ENCODE data around the gene NDST1.

DNA sequence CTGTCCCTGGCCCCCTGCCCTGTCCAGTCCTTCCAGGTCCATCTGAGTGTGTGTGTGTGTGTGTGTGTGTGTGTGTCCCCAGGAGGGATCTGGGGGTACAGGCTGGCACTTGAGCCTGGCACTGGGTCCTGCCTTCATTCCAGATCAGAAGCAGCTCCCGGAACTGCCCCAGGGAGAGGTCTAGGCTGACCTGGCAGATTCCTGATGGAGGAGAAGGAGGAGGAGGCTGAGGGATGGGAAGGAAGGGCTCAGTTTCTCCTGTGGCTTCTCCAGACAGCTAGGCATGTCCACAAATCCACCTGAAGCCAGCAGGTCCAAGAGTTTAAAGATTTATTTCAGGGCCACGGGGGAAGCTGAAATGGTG lies 328 bp downstream of the NDST1 start:
- TF ChIP-seq TOX (CRISPR knock-in tag; IDR thresholded peaks at IDR 0.05; ENCODE audit: borderline replicate concordance) (no peak), ARNTL (CRISPR knock-in tag; IDR thresholded peaks at IDR 0.05; ENCODE audit: borderline replicate concordance, low read depth) (no peak), ZNF565 (CRISPR knock-in tag; conservative IDR thresholded peaks at IDR 0.05; ENCODE audit: low read depth) (no peak), ZFP3 (CRISPR knock-in tag; IDR thresholded peaks at IDR 0.05) (no peak), ESRRG (CRISPR knock-in tag; IDR thresholded peaks at IDR 0.05) (no peak), RARB (CRISPR knock-in tag; IDR thresholded peaks at IDR 0.05) (no peak), ZC3H10 (CRISPR knock-in tag; IDR thresholded peaks at IDR 0.05) (no peak), BACH2 (CRISPR knock-in tag; IDR thresholded peaks at IDR 0.05; ENCODE audit: borderline replicate concordance) (no peak), ZFP30 (CRISPR knock-in tag; IDR thresholded peaks at IDR 0.05) (no peak), OSR1 (CRISPR knock-in tag; IDR thresholded peaks at IDR 0.05) (no peak), ISL1 (CRISPR knock-in tag; IDR thresholded peaks at IDR 0.05) (no peak)
- TF ChIP-seq, protein P1, sequence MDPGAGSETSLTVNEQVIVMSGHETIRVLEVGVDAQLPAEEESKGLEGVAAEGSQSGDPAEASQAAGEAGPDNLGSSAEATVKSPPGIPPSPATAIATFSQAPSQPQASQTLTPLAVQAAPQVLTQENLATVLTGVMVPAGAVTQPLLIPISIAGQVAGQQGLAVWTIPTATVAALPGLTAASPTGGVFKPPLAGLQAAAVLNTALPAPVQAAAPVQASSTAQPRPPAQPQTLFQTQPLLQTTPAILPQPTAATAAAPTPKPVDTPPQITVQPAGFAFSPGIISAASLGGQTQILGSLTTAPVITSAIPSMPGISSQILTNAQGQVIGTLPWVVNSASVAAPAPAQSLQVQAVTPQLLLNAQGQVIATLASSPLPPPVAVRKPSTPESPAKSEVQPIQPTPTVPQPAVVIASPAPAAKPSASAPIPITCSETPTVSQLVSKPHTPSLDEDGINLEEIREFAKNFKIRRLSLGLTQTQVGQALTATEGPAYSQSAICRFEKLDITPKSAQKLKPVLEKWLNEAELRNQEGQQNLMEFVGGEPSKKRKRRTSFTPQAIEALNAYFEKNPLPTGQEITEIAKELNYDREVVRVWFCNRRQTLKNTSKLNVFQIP (CRISPR knock-in tag; IDR thresholded peaks at IDR 0.05; ENCODE audit: borderline replicate concordance, low read depth) = no peak
- TF ChIP-seq, protein P2, sequence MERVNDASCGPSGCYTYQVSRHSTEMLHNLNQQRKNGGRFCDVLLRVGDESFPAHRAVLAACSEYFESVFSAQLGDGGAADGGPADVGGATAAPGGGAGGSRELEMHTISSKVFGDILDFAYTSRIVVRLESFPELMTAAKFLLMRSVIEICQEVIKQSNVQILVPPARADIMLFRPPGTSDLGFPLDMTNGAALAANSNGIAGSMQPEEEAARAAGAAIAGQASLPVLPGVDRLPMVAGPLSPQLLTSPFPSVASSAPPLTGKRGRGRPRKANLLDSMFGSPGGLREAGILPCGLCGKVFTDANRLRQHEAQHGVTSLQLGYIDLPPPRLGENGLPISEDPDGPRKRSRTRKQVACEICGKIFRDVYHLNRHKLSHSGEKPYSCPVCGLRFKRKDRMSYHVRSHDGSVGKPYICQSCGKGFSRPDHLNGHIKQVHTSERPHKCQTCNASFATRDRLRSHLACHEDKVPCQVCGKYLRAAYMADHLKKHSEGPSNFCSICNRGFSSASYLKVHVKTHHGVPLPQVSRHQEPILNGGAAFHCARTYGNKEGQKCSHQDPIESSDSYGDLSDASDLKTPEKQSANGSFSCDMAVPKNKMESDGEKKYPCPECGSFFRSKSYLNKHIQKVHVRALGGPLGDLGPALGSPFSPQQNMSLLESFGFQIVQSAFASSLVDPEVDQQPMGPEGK (CRISPR knock-in tag; IDR thresholded peaks at IDR 0.05; ENCODE audit: borderline replicate concordance) = no peak
- TF ChIP-seq, protein P3, sequence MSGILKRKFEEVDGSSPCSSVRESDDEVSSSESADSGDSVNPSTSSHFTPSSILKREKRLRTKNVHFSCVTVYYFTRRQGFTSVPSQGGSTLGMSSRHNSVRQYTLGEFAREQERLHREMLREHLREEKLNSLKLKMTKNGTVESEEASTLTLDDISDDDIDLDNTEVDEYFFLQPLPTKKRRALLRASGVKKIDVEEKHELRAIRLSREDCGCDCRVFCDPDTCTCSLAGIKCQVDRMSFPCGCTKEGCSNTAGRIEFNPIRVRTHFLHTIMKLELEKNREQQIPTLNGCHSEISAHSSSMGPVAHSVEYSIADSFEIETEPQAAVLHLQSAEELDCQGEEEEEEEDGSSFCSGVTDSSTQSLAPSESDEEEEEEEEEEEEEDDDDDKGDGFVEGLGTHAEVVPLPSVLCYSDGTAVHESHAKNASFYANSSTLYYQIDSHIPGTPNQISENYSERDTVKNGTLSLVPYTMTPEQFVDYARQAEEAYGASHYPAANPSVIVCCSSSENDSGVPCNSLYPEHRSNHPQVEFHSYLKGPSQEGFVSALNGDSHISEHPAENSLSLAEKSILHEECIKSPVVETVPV (CRISPR knock-in tag; IDR thresholded peaks at IDR 0.05) = no peak

All from SK-N-SH treated with all-trans-retinoic acid at 6 μM for 48 hours (cell line).